ENCODE data around the gene MARK4.

DNA sequence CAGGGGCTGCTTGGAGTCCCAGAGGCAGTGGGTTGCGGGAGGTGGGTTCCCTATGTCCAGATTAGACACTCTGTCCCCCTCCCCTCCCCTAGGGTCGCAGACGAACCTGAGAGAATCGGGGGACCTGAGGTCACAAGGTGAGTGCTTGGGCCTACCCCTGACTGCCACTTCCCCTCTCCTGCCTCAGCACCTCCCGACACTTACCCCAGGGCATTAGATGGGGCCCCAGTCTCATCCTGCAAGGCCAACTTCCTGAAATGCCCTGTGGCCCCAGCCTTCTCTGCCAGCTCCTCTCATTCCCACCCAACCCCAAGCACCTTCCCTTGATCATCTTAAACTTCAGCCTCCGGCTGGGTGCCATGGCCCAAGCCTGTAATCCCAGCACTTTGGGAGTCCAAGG is 48.6 kb downstream of the MARK4 start:
- TF ChIP-seq, protein P1, sequence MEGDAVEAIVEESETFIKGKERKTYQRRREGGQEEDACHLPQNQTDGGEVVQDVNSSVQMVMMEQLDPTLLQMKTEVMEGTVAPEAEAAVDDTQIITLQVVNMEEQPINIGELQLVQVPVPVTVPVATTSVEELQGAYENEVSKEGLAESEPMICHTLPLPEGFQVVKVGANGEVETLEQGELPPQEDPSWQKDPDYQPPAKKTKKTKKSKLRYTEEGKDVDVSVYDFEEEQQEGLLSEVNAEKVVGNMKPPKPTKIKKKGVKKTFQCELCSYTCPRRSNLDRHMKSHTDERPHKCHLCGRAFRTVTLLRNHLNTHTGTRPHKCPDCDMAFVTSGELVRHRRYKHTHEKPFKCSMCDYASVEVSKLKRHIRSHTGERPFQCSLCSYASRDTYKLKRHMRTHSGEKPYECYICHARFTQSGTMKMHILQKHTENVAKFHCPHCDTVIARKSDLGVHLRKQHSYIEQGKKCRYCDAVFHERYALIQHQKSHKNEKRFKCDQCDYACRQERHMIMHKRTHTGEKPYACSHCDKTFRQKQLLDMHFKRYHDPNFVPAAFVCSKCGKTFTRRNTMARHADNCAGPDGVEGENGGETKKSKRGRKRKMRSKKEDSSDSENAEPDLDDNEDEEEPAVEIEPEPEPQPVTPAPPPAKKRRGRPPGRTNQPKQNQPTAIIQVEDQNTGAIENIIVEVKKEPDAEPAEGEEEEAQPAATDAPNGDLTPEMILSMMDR (IDR thresholded peaks at IDR 0.05): no peak
- no peak for TF ChIP-seq POLR2A (IDR thresholded peaks at IDR 0.05)
